Measurements from ENCODE around the gene INPP4A.

INPP4A gene

DNA sequence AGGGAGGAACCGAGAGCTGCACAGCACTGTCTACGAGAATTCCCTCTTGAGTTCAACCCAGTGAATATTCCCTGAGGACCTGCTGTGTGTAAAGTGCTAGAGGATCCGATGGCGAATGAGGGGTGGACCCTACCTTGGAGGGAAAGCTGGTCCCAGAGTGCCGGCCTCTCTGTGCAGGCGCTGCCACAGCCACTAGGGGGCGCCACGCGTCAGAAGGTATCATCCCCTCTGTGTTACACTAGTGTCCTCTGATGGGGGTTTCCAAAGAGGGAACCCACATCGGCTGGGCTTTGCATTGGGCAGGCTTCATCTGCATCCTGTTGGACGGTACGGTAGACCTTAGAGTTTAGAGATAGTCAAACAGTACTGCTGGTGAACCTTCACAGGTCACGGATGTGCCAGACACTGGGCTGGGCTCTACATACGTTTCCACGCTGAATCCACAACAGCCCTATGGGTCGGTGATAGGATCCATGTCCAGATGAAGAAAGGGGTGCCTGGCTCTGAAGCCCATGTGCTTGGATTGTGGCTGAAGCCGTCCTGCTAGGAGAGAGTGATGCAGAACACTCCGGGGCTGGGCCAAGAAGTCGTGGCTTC lies 124.6 kb downstream of the INPP4A start:
- TF ChIP-seq, protein P1, sequence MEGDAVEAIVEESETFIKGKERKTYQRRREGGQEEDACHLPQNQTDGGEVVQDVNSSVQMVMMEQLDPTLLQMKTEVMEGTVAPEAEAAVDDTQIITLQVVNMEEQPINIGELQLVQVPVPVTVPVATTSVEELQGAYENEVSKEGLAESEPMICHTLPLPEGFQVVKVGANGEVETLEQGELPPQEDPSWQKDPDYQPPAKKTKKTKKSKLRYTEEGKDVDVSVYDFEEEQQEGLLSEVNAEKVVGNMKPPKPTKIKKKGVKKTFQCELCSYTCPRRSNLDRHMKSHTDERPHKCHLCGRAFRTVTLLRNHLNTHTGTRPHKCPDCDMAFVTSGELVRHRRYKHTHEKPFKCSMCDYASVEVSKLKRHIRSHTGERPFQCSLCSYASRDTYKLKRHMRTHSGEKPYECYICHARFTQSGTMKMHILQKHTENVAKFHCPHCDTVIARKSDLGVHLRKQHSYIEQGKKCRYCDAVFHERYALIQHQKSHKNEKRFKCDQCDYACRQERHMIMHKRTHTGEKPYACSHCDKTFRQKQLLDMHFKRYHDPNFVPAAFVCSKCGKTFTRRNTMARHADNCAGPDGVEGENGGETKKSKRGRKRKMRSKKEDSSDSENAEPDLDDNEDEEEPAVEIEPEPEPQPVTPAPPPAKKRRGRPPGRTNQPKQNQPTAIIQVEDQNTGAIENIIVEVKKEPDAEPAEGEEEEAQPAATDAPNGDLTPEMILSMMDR (IDR thresholded peaks at IDR 0.05; ENCODE audit: low read depth, low read length), result peak; percentile 81
- DNase-seq (ENCODE audit: extremely low read depth, low read depth), result no peak

DNA sequence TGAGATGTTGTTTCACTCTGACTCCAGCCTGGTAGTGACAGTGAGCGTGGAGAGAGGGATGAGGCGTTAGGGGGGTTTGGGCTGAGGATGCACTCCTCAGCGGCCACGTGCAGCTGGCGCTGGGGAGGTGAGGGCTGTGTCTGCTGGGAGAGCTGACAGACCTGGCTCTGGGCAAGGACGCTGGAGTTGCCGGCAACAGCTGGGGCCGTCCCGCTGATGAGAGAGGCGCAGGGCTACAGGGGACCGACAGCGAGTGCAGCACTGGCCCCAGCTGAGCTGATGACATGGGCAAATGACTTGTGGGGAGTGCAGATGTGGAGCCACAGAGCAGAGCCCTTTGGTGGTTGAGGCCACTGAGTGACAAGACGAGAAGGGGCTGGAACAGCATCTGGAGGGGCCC lies 125.3 kb downstream of the INPP4A start:
- TF ChIP-seq, protein P1 (IDR thresholded peaks at IDR 0.05; ENCODE audit: low read depth, low read length), result no peak

DNA sequence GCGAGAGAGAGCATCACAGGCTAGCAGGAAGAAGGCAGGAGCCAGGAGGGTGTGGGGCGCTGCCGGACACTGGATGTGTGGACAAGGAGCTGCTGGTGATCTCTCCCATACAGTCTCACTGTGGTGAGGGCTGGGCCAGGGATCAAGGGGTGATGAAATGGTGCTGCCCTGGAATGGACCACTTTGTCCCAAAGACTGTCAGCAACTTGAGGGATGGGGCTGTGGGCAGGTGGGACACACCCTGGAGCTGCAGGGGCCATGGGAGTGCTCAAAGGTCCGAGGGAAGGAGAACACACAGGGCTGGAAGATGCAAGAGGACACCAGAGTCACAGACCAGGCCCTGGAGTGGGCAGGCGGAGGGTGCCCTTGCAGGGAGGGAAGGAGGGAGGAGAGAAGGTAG lies 125.7 kb downstream of the INPP4A start:
- no peak for DNase-seq (ENCODE audit: extremely low read depth, low read depth)

More for the DNA sequence above, 125.3 kb downstream of the INPP4A start:
- no peak for DNase-seq (ENCODE audit: extremely low read depth, low read depth)

DNA sequence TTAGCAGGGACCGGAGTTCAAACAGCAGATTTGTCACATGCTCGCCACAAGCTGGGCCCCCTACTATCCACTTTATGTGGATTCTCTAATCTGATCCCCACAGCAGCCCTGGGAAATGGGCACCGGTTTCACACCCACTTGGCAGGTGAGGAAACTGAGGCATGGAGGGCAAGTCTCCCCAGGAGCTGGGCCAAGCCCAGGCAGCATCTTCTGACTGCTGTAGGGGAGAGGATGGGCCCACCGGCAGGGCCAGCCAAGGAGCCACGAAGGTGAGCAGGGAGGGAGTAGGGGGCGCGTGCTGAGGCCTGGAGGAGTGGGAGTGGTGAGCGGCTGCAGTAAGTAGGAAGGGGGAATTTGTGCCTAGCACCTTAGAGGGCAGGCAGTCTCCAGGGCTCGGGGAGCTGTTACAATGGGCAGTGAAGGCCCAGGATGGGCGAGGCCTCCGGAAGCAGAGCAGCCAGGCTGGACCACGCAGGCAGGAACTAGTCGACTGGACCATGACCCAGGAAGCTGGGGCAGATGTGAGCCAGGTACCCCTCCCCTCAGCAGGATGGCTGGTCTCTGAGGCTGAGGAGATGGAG lies 126.6 kb downstream of the INPP4A start:
- TF ChIP-seq, protein P1 (IDR thresholded peaks at IDR 0.05; ENCODE audit: low read depth, low read length), result no peak
- no peak for DNase-seq (ENCODE audit: extremely low read depth, low read depth)

More for the DNA sequence above, 125.7 kb downstream of the INPP4A start:
- TF ChIP-seq, protein P1 (IDR thresholded peaks at IDR 0.05; ENCODE audit: low read depth, low read length), result no peak

DNA sequence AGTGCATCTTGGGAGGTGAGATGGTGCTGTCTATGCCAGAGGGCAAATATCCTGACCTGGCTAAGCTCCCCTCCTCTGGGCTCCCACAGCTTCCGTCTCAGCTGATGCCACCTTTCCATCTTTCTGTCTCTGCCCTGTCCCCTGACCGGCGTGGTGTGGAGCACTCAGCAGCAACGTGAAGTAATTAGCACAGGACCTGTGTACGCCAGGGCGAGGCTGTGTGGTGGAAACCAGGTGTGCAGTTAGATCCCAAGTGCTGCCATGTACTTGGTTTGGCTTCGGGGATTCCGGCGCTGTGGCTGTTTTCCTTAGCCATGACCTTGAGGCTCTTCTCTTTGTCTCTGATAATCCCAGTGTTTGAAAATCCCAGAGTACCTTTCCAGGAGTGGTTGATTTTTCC lies 127.1 kb downstream of the INPP4A start:
- DNase-seq (ENCODE audit: extremely low read depth, low read depth), result no peak
- TF ChIP-seq, protein P1 (IDR thresholded peaks at IDR 0.05; ENCODE audit: low read depth, low read length), result no peak

DNA sequence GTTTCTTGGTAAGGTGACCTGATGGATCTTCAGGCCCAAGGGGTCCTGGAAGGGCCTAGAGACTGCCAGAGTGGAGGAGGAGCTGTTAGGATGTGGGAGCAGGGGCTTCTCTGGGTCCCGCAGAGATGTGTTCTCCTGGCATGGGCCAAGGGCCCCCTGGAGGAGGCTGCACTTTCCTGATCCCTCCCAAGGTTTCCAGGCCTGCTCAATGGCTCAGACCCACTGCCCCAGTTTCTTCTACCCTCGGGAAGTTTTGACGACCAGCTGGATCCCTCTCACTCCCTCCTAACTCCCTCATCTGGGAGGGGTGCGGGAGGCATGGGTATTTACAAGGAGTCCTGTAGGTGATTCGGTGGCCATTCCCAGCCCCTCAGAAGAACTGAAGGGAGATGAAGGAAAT lies 127.6 kb downstream of the INPP4A start:
- no peak for DNase-seq (ENCODE audit: extremely low read depth, low read depth)
- TF ChIP-seq, protein P1 (IDR thresholded peaks at IDR 0.05; ENCODE audit: low read depth, low read length), result no peak

DNA sequence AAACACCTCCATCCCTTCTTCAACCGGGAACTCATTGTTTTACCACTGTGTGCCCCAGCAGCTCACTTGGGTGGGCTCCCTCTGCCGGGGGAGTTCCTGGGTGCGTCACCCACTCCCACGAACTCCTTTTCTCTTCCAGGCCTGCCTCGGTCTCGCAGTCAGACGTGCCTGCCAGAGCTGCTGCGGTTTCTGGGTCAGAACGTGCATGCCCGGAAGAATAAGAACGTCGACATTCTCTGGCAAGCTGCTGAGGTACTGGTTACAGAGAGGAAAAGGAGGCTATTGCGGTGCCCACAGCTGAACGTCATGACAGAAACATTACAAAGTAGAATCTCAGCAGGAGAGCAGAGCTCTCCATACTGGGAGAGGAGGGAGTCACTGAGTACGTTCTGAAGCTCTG lies 128.0 kb downstream of the INPP4A start:
- no peak for DNase-seq (ENCODE audit: extremely low read depth, low read depth)
- TF ChIP-seq, protein P1 (IDR thresholded peaks at IDR 0.05; ENCODE audit: low read depth, low read length), result no peak

Data from AG09319 (cell line).